Rectal smooth muscle tissue (tissue), 1 donor: ENCODE measurements around the gene SPATA16.

Source experiments
- H3K27ac ChIP-seq: one replicate; pipeline ENCODE4 v1.7.0; 2013; ENCODE audit warnings: low read depth, low read length, inconsistent platforms
- H3K27me3 ChIP-seq: one replicate; pipeline ENCODE4 v1.7.0; 2013; ENCODE audit warnings: low read length; ENCODE audit not compliant: control insufficient read depth, insufficient read depth
- H3K36me3 ChIP-seq: one replicate; pipeline ENCODE4 v1.7.0; 2013; ENCODE audit warnings: low read length; ENCODE audit not compliant: control insufficient read depth, insufficient read depth
- H3K4me1 ChIP-seq: one replicate; pipeline ENCODE4 v1.7.0; 2013; ENCODE audit warnings: low read length; ENCODE audit not compliant: control insufficient read depth, insufficient read depth
- H3K4me3 ChIP-seq: one replicate; pipeline ENCODE4 v1.7.0; 2013; ENCODE audit warnings: low read length
- H3K9ac ChIP-seq: one replicate; pipeline ENCODE4 v1.7.0; 2013; ENCODE audit warnings: low read length

Gene SPATA16

DNA sequence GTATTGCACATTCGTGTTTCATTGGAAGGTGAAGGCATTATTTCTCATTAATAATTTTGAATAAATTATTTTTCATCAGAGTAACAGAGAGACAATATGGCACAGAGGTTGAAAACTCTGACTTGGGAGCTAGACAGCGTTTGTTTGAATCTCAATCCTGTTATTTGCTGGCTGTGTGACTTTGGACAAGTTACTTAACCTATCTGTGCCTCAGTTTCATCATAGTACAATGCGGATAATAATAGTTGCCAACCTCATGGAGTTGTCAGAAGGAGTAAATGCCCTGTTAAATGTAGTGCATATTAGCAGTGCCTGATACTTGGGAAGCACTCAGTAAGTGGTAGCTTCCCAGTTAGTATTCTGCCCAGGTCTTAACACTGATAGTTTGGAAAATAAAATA is 151.7 kb downstream of the SPATA16 start:
- Histone ChIP-seq H3K27ac (no peak overlapping the region), H3K4me3 (no peak overlapping the region), H3K36me3 (no peaks in the 10 kb centered on the region), H3K9ac (no peak overlapping the region), H3K4me1 (no peaks in the 10 kb centered on the region), H3K27me3 (no peaks in the 10 kb centered on the region)

- H3K27me3 ChIP-seq, result no peaks in the 10 kb centered on the region
- no peak overlapping the region for H3K27ac ChIP-seq
- no peaks in the 10 kb centered on the region for H3K4me1 ChIP-seq
- no peak overlapping the region for H3K4me3 ChIP-seq
- no peak overlapping the region for H3K9ac ChIP-seq
- no peaks in the 10 kb centered on the region for H3K36me3 ChIP-seq
These were observed 153.8 kb downstream of the SPATA16 start for GRCh38 chr3:172987273-172987672.

DNA sequence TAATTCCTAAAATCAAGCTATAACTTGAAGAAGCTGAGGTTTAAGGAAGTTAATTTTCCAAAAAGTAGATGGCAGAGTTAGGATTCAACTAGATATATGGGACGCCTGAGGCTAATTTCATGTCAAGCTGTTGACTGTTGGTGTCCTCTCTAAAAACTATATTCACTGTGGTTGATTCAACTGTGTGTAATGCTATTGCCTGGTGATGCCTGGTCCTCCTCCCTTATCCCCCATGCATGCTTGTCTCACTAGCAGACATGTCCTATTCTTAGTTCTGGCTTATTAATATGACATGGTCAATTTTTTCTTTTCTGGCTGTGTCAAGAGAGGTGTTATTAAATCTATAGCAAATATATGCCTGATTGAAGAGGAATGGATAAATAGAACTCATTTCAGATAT is 156.1 kb downstream of the SPATA16 start:
- H3K4me1 ChIP-seq, result no peaks in the 10 kb centered on the region
- H3K27me3 ChIP-seq, result no peaks in the 10 kb centered on the region
- no peak overlapping the region for H3K9ac ChIP-seq
- H3K4me3 ChIP-seq, result no peak overlapping the region
- H3K36me3 ChIP-seq, result no peaks in the 10 kb centered on the region
- H3K27ac ChIP-seq, result no peak overlapping the region

GRCh38 chr3:172982736-172983364 is 158.2 kb downstream of the SPATA16 start:
- no peak overlapping the region for H3K4me3 ChIP-seq
- H3K27ac ChIP-seq, result no peak overlapping the region
- no peaks in the 10 kb centered on the region for H3K4me1 ChIP-seq
- H3K9ac ChIP-seq, result no peak overlapping the region
- H3K27me3 ChIP-seq, result no peaks in the 10 kb centered on the region
- no peaks in the 10 kb centered on the region for H3K36me3 ChIP-seq

- no peaks in the 10 kb centered on the region for H3K36me3 ChIP-seq
- no peak overlapping the region for H3K9ac ChIP-seq
- no peak overlapping the region for H3K4me3 ChIP-seq
- H3K27me3 ChIP-seq, result no peaks in the 10 kb centered on the region
- no peaks in the 10 kb centered on the region for H3K4me1 ChIP-seq
- no peak overlapping the region for H3K27ac ChIP-seq
These were observed 159.5 kb downstream of the SPATA16 start for GRCh38 chr3:172981407-172981983.

DNA sequence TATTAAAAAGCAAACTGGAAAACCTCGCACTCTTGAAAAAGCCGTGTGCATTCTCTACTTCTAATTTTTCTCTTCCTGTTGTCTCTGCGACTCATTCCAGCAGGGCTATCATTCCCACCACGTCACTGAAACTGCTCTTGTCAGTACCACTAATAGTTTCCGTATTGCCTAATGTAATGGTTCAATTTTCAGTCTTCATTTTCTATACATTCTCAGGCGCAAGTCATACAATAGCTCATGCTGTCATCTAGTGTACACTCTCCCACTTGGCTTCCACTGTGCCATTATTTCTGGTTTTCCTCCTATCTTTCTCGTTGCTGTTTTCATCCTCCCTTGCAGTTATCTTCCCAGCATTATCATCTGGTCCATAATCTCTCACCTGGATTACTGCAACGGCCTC is 160.2 kb downstream of the SPATA16 start:
- H3K27me3 ChIP-seq, result no peaks in the 10 kb centered on the region
- H3K4me3 ChIP-seq, result no peak overlapping the region
- no peaks in the 10 kb centered on the region for H3K36me3 ChIP-seq
- H3K27ac ChIP-seq, result no peak overlapping the region
- H3K9ac ChIP-seq, result no peak overlapping the region
- no peaks in the 10 kb centered on the region for H3K4me1 ChIP-seq

GRCh38 chr3:172977696-172978095 is 163.3 kb downstream of the SPATA16 start:
- Histone ChIP-seq H3K9ac (no peak overlapping the region), H3K4me1 (no peaks in the 10 kb centered on the region), H3K36me3 (no peaks in the 10 kb centered on the region), H3K27ac (no peak overlapping the region), H3K27me3 (no peaks in the 10 kb centered on the region), H3K4me3 (no peak overlapping the region)

DNA sequence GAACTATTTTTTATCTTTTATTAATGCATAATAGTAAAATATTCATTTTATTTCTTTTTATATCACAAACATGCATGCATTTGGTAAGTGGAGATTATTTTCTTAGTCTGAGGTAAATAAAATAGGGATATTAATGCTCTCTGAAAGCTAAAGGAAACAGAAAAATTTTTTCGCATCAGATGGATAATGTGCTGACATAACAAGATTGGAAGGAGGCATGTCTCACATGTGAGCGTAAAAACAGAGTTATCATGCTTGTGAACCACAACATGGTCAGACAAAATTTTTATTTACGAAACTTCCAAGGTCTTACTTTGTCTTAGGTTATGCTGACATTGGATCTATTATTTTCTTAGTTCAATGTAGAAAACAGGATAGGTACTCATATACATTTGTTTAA is 166.1 kb downstream of the SPATA16 start:
- no peak overlapping the region for H3K4me3 ChIP-seq

DNA sequence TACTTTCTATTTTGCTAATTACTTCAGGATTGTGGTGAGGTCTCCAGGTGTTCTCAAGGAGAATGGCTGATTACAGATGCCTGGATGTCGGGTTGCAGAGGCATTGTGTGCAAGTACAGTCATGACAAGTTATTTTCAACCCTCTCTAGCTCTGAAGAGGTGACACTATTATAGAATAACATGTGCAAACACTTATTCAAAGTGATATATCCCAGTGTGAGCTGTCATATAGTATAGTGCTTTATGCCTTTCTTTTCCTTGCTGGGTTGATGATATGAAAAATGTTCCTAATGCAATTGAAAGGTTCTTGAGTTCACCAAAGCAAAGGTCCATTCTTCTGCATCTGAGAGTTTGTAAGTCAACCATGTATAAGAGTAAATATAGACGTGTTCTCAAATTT is 167.2 kb downstream of the SPATA16 start:
- no peaks in the 10 kb centered on the region for H3K4me1 ChIP-seq
- H3K4me3 ChIP-seq, result no peak overlapping the region
- H3K9ac ChIP-seq, result no peak overlapping the region
- H3K27ac ChIP-seq, result no peak overlapping the region
- no peaks in the 10 kb centered on the region for H3K36me3 ChIP-seq
- H3K27me3 ChIP-seq, result no peaks in the 10 kb centered on the region

More for the DNA sequence above, 166.1 kb downstream of the SPATA16 start:
- H3K27me3 ChIP-seq, result no peaks in the 10 kb centered on the region
- no peak overlapping the region for H3K27ac ChIP-seq
- no peak overlapping the region for H3K9ac ChIP-seq
- H3K4me1 ChIP-seq, result no peaks in the 10 kb centered on the region
- no peaks in the 10 kb centered on the region for H3K36me3 ChIP-seq

DNA sequence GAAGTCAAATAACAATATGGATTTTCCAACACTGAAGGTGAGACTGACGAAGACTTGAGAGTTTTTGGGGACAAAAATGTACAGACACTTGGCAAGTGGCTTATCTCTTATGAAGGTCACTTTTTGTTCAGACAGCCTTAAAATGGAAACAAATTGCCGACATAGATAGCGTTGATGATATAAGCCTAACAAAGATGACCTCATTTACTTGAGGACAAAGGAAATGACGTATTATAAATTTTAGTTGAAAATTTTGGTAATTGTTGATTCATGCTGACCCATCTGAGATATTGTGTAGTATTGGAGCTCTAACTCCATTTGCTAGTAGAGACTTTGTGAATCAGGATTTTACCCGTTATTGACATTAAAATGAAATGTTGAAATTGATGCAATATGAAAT is 168.3 kb downstream of the SPATA16 start:
- Histone ChIP-seq H3K27ac (no peak overlapping the region), H3K9ac (no peak overlapping the region), H3K36me3 (no peaks in the 10 kb centered on the region), H3K4me1 (no peaks in the 10 kb centered on the region), H3K27me3 (no peaks in the 10 kb centered on the region), H3K4me3 (no peak overlapping the region)

- no peaks in the 10 kb centered on the region for H3K27me3 ChIP-seq
These were observed 169.0 kb downstream of the SPATA16 start for GRCh38 chr3:172972067-172972466.

GRCh38 chr3:172968646-172969045 is 172.4 kb downstream of the SPATA16 start:
- no peaks in the 10 kb centered on the region for H3K4me1 ChIP-seq
- H3K36me3 ChIP-seq, result no peaks in the 10 kb centered on the region
- H3K27me3 ChIP-seq, result no peaks in the 10 kb centered on the region
- H3K9ac ChIP-seq, result no peak overlapping the region
- no peak overlapping the region for H3K4me3 ChIP-seq
- no peak overlapping the region for H3K27ac ChIP-seq

More at GRCh38 chr3:172972067-172972466, 169.0 kb downstream of the SPATA16 start:
- Histone ChIP-seq H3K9ac (no peak overlapping the region), H3K36me3 (no peaks in the 10 kb centered on the region), H3K4me3 (no peak overlapping the region), H3K27ac (no peak overlapping the region), H3K4me1 (no peaks in the 10 kb centered on the region)

GRCh38 chr3:172965256-172965655 is 175.8 kb downstream of the SPATA16 start:
- Histone ChIP-seq H3K27ac (no peak overlapping the region), H3K4me3 (no peak overlapping the region), H3K27me3 (no peaks in the 10 kb centered on the region), H3K9ac (no peak overlapping the region), H3K36me3 (no peaks in the 10 kb centered on the region), H3K4me1 (no peaks in the 10 kb centered on the region)
